ENCODE measurements around the gene TNRC6C.

The TNRC6C gene

GRCh38 chr17:78143214-78144146 lies 185.0 kb downstream of the TNRC6C start:
- no peak for DNase-seq

GRCh38 chr17:78144147-78144719 lies 185.7 kb downstream of the TNRC6C start:
- DNase-seq = peak; percentile 78

GRCh38 chr17:78144736-78145641 lies 186.5 kb downstream of the TNRC6C start:
- no peak for DNase-seq

DNA sequence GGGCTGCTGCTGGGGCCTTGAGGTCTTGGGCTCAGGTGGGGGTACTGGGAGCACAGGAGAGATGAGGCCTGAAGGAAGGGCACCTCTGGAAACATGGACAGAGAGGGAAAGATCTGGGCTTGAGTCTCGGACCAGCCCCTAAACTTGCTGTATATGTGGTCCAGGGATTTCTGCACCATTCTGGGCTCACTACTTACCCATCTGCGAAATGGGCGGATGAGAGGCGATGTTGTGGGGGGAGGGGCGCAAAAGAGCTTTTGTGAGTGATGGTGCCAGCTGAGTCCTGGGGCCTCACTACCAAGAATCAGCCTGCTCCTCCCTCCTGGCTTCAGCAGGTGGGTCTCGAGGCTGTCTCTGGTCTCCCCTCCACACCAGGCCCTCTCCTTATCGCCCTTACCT lies 188.0 kb downstream of the TNRC6C start:
- DNase-seq = no peak

DNA sequence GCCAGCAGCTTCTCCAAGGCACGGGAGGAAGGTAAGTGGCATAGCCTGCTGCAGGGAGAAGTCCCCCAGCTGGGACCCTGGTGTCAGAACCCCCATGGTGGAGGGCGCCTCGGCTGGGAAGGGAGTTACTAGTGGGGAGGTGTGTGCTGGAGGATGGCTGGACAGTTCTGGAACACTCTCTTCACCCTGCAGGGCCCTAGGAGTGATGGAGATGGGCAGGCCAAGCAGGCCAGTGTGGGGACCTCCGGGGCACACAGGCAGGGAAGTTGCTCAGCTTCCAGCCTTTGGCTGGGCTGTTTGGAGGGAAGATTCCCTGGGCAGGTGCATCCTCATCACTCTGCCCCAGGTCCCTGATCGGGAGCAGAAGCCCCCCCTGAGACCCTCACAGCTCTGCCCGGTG lies 188.4 kb downstream of the TNRC6C start:
- DNase-seq = no peak

DNA sequence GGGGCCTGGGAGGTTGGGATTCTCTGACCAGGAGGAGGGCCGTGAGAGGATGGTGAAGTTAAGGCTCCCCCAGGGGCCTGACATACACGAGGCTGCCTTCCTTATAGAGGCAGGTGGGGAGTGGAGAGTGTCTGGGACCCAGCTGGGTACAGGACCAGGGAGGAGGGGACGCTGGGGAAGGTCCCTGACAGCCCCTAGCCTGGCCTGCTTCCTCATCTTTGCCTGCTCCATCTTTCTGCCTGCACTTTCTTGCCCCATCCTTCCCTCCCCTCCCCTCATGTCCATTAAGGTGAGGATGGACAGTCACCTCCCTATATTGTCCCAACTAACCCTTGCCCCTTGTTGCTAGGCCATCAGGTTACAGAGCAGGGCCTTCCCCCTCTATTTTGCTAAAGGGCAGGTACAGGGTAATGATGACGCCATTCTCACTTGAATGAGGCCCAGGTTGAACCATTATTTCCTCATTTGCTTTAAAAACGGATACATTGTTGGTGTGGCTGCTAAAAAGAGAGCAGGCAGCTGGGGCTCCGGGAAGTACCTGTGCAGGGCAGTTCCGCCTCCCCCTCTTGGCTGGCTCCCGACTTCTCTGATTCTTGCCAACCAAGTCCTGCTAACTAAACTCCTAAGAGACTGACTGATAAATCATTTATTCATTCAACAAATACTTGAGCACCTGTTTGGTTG lies 189.0 kb downstream of the TNRC6C start:
- no peak for DNase-seq

- DNase-seq = no peak
These were observed 189.9 kb downstream of the TNRC6C start for GRCh38 chr17:78148286-78149016.

DNA sequence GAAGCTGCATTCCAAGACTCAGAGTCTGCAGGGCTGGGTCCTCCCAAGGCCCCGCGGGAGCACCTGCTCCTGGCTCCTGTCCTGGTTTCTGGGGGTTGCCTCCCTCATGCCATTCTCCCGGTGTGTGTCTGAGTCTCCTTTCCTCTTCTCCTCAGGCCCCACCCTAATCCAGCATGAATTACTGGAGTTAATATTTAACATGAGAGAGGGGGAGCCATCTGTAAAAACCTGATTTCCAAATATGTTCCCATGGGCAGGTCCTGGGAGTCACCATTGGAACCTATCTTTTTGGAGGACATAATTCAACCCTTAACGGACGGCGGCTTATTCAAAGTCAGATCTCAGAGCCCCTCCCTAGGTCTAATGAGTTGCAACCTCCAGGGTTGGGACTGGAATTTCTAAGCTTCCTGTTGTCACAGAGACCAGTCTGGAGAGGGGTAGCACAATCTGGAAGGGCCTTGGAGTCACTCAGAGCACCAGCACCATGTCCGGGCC lies 193.1 kb downstream of the TNRC6C start:
- DNase-seq = no peak

DNA sequence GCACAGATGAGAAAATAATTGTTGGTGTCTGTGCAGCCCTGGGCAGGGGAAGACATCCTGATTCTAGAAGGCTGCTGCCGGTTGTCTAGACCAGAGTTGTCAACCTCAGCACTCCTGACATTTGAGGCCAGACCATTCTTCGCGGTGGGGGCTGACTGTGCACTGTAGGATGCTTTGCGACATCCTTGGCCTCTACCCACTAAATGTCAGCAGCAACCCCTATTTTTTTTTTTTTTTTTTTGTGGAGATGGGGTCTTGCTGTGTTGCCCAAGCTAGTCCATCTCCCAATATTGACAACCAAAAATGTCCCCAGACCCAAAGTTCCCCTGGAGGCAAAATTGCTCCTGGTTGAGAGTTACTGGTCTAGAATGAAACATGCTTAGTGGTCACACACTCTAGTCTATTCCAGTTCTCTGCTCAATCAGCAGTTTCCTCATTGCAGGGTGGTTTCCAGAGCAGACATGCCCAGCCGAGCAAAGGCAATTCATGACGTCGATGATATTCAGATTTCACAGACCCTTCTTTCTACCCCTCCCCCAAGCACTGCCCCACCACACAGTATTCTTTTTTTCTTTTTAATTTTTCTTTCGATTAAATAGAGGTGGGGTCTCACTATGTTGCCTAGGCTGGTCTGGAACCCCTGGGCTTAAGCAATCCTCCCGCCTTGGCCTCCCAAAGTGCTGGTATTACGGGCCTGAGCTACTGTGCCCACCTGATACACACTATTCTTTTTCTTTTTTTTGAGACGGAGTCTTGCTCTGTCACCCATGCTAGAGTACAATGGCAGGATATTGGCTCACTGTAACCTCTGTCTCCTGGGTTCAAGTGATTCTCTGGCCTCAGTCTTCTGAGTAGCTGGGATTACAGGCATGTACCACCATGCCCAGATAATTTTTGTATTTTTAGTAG lies 196.7 kb downstream of the TNRC6C start:
- DNase-seq = peak; percentile 37

Data from GDM1 (cell line).